Stimulated activated CD4-positive, alpha-beta T cell treated with anti-CD3 and anti-CD28 coated beads, Interleukin-1b, Interleukin-23, amount 100 ng/mL, for 1 hour (primary cell): ENCODE measurements around the gene H3-3A.
"Not testable (repeated sequence)": the region's sequence is repeated elsewhere in the genome, so short reads cannot be mapped to it uniquely, and the experiment has no call there.

Experiments used
- DNase-seq, 2 donors: peaks; one replicate each; pipeline ENCODE4 v3.0.0-alpha.2; 2020; ENCODE audit warnings: low read depth in 2 of 2

The H3-3A gene

DNA sequence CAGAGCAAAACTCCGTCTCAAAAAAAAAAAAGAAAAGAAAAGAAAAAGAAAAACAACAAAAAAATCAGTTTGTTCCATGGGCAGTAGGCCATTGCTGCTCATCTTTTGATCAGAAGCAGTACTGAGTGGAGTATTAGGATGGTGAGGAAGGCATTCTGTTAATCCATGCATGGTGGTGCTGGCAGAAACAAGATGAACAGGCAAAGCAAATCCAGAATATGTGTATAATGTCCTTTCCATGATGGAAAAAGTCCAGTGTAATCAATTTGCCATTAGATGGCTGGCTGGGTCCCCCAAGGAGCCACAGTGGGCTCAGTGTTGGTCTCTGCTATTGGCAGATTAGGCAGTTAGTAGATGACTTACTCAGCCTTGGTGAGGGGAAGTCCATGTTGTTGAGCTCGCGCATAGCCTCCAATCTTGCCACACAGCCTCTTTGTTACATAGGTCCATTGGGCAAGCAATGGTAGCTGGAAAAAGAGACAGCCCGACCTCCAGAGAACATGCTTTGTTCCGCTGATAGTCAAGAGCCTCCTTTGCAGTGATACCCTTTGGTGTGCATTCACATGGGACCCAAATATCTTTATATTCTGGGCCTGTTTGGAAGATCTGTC, 23.3 kb downstream of the H3-3A start:
- no peak for DNase-seq

GRCh38 chr1:226086776-226087175, 24.3 kb downstream of the H3-3A start:
- no peak for DNase-seq

- no peak for DNase-seq
Measured at GRCh38 chr1:226091461-226091860, 28.9 kb downstream of the H3-3A start.

GRCh38 chr1:226092048-226092820, 29.7 kb downstream of the H3-3A start:
- not testable (repeated sequence) for DNase-seq

DNA sequence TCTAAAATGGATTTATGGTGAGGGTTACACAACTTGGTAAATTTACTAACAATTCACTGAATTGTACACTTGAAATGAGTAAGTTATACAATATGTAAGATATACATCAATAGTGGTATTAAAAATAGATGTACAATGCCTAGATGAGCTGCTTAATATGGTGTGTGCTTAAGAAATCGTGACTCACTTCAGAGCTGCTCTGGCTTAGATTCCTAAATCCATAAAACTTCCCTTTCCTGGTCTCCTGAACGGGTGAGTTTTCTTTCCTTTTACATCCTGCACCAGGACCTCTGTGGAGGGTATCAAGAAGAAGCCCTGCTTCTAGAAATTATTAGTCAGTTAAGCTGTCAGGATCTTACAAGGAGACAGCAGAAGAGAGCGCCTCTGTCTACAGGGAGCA, 30.4 kb downstream of the H3-3A start:
- no peak for DNase-seq

GRCh38 chr1:226093621-226094020, 31.1 kb downstream of the H3-3A start:
- DNase-seq: no peak

- no peak for DNase-seq
Measured at GRCh38 chr1:226094451-226094850, 31.9 kb downstream of the H3-3A start.

DNA sequence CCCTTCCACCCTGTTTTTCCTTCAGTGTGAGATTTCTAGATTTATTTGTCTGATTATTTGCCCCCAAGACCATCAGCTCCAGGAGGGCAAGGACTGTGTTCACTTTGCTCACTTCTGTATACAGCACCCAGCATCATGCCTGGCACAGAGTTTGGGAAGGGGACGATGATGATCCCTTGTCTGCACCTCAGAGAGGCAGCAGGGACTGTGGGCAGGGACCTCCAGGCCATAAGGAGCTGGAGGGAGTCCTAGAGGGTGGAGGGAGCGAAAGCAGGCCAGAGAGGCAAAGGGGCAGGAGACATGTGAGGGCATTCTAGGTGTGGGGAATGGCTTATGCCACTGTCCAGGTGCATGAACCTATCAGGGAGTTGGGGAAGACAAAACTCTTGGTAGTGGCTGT, 32.8 kb downstream of the H3-3A start:
- DNase-seq: no peak

- DNase-seq: no peak
Measured at GRCh38 chr1:226097866-226098625, 35.5 kb downstream of the H3-3A start.

DNA sequence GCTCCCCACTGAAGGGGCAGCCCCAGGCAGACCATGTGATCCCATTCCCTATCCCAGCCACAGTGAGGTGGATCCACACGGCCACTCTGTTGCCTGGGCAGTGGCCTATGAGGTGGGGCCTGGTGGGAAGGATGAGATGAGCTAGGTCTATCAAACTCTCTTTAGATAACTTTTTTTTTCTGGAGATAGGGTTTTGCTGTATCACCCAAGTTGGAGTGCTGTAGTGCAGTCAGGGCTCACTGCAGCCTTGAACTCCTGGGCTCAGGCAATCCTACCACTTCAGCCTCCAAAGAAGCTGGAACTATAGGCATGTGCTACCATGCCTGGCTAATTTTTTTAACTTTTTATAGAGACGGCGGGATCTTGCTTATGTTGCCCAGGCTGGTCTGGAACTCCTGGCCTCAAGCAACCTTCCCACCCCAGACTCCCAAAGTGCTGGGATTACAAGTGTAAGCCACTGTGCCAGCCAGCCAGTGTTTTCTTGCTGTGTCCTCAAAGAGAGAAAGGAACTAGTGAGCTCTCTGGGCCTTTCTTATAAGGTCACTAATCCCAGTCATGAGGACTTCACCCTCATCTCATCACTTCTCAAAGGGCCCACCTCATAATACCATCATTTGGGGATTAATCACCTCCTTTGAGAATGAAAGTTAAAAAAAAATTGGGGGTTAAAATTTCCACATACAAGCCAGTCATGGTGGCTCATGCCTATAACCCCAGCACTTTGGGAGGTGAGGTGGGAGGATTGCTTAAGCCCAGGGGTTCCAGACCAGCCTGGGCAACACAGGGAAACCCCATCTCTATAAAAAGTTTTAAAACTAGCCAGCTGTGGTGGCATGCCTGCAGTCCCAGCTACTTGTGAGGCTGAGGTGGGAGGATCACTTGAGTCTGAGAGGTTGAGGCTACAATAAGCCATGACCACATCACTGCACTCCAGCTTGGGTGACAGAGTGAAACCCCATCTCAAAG, 36.6 kb downstream of the H3-3A start:
- no peak for DNase-seq

DNA sequence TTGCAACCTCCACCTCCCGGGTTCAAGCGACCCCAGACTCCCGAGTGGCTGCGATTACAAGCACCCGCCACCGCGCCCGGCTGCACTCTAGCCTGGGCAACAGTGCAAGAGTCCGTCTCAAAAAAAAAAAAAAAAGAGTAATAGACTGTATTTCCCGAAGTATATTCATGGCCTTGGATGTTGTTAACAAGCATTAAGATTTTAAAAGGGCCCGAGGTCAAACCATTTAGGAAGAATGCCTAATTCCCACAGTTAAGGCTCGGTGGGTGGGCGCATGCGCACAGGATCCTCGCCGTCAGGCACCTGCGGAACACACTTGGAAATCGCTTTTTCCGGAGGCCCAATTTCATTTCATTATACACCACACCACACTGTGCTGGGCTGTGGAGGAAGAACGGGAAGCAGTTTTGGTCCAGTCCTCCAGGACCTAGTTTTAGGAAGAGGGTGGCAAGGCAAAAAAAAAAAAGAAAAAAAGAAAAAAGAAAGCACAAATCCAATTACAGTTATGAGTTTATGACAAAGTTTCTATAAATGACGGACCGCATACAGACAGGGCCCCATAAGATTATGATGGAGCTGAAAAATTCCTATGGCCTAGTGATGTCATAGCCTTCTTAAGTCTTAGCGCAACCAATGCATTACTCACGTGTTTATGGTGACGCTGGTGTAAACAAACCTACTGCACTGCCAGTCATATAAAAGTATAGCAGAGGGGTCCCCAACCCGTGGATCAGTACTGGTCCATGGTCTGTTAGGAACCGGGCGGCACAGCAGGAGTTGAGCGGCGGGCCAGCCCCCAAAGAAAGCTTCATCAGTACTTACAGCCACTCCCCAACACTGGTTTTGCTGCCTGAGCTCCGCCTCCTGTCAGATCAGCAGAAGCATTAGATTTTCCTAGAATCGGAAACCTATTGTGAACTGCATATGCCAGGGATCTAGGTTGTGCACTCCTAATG, 38.2 kb downstream of the H3-3A start:
- no peak for DNase-seq

- DNase-seq: no peak
Measured at GRCh38 chr1:226104671-226105121, 42.2 kb downstream of the H3-3A start.

DNA sequence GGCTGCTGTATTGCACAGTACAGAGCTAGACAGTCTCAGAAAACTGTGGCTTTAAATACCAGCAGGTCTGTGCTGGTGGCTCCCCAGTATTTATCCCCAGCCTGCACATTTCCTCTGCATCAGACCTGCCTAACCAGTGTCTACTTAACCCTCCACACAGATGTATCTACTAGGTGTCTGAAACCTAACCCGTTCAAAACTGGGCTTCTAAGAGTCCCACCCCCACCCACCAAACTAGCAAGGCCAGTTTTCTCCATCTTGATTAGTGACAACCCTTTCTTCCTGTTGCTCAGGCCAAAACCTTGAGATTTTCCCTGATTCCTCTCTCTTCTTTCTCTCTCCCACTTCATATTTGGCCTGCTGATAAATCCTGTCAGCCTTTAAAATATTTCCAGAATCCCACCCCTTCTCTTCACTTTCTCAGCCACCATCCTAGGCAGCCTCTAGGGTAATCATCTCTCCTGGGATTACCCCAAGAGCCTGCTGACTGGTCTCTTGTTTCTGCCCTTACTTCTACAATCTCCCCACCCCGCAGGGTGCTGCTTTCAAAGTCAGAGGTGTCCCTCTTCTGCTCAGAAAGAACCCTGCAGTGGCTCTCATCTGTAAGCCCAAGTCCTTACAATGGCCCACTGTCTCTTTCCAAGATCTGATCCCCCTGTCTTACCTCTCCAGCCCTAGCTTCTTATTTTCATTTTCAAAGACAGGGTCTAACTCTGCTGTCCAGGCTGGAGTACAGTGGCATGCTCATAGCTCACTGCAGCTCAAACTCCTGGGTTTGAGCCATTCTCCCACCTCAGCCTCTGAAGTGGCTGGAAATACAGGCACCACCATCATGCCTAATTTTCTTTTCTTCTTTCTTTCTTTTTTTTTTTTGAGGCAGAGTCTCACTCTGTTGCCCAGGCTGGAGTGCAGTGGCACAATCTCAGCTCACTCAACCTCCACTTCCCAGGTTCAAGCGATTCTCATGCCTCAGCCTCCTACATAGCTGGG, 45.2 kb downstream of the H3-3A start:
- DNase-seq: no peak

GRCh38 chr1:226108935-226109828, 46.7 kb downstream of the H3-3A start:
- DNase-seq: no peak

GRCh38 chr1:226109829-226110248, 47.3 kb downstream of the H3-3A start:
- peak; percentile 33 to 52 for DNase-seq

DNA sequence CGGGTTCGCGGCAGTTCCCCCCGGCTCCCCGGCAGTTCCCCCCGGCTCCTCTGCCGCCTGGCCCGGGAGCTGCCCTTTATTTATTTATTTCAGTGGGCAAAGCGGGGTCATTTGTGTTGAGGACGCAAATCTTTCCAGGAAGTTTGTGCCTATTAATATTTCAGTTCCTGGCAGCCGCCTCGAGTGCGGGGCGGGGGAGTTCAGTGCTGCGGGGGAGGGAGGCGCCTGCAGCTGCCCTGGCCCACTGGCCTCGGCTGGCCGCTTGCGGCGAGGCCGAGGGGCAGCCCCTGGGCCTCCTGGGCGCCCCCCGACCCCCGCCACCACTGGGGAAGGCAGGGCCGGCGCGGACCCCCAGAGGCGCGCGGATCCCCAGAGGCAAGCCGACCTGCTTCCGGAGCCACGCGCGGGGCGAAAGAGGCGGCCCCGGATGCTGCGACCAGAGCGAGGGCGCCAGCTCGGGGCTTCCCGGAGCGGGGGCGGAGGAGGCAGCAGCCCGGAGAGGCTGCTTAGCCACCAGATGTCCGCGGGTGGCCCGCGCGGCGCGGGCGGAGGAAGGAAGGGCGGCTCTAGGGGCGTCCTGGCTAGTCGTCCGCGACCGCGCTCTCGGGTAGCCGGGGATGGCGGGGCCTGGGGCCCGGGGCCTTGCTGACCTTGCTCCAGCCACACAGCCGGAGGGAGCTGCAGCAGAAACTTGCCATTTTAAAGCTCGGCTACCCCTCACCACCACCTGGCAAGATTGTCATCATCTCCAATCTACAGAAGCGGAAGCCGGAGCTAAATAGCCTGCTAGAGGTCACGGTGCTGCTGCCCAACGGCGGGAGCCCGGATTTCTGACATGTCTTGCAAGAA, 48.0 kb downstream of the H3-3A start:
- peak in 1 of 2 donors; percentile 29 for DNase-seq
